Measurements from ENCODE around the gene OSTF1. TPM values are rescaled to one million over a fixed set of nuclear protein-coding genes. Genes with fewer than 3 reads are reported as not detected.

The OSTF1 gene
- total RNA-seq, 1 donor from 2014 or later, result 20.6 TPM

DNA sequence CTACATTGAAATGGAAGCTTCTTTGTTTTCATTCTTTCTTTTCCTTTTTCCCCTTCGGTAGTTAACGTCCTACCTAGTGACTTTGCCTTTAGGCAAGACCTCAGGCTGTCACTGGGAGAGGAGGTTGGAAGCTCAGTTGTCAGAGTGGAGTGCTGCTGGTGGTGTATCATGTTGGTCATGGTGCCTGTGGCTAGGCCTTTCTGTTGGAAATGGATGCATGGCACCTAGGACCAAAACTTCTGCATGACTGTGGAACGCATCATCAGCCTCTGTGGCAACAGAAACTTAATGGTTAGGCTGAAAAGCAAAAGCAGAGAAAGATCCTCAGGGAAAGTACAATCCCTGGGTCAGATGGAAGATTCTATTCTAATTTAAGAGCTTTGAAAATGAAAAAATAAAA, 57.9 kb downstream of the OSTF1 start:
- no peak for DNase-seq
- intact Hi-C loops (cut with DNase I), result no loop called here
- ATAC-seq (ENCODE audit: poor library complexity), result no peak

DNA sequence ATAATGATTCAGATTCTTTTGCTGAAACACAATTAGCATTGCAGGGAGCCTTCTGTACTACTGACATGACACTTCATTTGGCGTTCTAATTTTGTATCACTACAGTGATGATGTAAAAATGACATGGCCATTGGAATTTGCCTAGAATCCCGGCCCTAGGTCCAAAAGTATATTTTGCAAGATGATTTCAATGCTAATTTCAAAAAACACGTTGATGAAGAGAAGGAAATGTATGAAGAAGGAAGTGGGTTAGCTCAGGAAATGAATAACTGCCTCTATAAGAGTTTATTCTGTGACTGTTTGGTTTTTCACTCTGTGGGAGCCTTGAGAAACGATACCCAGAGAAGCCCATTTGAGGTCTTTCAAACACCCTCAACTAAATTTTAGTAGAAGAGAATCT, 59.3 kb downstream of the OSTF1 start:
- intact Hi-C loops (cut with DNase I), result no loop called here
- ATAC-seq (ENCODE audit: poor library complexity) (no peak), DNase-seq (no peak)

DNA sequence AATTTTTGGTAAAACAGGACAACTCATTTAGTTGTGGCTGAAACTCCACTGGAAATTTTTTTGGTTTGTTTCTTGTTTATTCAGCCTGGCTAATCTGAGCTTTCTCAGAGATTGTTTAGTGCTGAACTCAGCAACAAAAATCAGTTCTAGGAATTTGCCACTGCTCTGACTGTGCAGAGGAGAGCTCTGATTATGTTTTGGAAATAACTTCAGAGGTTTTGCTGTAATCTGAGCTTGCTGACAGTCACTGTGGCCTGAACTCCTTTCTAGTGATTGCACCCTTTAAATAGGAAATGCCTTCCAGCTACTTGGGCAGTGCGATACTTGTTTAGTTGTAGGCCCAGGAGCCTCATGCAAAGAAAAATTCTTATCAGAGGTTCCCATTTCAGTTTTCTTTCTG, 60.2 kb downstream of the OSTF1 start:
- ATAC-seq (ENCODE audit: poor library complexity), result peak; percentile 53
- DNase-seq, result no peak
- intact Hi-C loops (cut with DNase I), result no loop called here

DNA sequence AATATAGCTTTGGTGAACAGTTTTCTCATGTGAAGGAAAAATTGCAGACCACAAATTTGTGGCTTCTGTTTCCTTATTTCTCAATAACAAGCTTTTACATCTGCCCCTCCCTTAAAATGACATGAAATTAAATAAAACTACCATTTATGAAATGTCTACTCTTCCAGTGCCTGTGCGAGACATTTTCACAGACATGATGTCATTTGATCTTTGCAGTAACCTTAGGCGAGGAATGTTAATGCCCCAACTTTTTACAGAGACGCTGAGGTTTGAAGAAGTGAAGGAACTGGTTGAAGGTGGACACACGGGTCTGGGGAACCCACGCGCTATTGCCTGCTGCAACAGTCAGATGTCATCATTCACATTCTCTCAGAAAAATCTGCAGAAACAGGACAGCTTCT, 61.5 kb downstream of the OSTF1 start:
- DNase-seq (no peak), ATAC-seq (ENCODE audit: poor library complexity) (no peak)

DNA sequence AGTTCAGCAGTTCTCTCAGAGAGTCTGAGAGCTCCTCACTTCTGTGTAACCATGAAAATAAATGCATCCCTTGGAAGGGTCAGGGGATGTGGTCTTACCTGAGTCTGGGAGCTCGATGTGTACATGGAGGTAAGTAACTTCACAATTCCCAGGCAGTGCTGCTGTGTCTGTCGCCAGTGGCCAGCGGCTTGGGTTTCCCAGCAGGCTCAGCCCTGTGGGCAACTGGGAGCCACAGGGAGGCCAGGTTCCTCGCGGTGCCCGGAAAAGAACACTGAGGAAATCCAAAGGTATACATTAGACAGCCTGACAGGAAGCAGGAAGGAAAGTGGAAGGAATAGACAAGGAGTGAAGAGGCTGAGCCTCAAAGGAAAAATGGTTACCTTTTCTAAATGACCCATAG, 62.2 kb downstream of the OSTF1 start:
- no peak for ATAC-seq (ENCODE audit: poor library complexity)
- DNase-seq, result no peak
- intact Hi-C loops (cut with DNase I), result no loop called here

More for the DNA sequence above, 61.5 kb downstream of the OSTF1 start:
- intact Hi-C loops (cut with DNase I), result no loop called here

DNA sequence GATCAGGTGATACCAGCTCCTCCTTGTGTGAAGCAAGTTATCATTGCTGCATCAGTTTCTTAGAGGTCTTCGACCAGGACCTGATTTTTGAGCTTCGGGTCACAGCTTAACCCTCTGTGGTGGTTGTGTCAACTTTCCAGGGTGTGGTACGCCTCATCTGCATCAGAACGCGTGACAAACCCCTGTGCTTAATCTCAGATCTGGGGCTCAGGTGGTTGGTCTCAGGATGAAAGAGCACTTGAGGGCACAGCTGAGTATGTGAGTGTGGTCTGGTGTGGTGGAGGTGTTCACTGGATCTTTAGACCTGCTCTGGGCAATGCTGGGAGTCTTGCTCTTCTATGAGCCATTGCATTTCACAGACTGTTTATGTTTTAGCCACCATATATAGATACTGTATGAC, 64.1 kb downstream of the OSTF1 start:
- no peak for ATAC-seq (ENCODE audit: poor library complexity)
- intact Hi-C loops (cut with DNase I), result no loop called here
- no peak for DNase-seq

DNA sequence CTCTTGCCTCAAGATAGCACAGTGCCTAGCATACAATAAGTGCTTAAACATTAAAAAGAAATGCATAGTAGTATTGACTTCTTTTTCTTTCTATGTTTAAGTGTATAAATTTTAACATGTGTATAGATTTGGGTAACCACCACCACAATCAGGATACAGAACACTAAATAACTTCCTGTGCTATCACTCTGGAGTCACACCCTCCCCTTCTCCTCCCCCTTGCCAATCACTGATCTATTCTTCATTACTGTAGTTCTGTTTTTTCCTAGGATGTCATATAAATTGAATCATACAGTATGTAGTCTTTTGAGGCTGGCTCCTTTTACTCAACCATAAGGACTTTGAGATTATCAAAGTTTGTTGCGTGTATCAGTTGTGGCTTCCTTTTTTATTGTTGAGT, 68.5 kb downstream of the OSTF1 start:
- DNase-seq, result no peak
- intact Hi-C loops (cut with DNase I), result no loop called here
- no peak for ATAC-seq (ENCODE audit: poor library complexity)

DNA sequence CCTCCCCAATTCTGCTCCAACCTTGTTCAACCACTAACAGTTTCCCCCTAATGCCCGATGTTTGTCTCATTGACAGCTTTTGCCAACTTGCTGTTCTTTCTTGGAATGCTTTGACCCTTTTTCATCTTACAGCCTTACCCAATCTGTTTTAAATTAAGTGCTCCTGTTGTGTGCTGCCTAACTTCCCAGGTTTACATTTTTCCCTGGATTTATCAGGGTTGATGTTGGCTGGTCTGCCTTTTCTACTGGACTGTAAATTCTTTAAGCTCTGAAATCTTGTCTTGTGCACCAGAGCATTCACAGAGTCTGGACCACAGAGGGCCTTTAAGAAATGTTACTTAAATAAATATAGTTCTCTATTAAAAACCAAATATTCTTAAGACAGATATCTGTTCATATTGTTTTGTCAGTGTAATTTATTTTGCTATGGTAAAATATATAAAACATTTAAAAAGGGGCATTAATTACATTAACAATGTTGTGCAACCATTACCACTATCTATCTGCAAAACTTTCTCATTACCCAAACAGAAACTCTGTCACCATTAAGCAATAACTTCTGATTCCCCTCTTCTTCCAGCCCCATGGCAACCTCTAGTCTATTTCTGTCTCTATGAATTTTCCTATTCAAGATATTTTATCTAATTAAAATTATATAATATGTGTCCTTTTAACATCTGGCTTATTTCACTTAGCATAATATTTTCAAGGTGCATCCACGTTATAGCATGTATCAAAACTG, 73.0 kb downstream of the OSTF1 start:
- no peak for ATAC-seq (ENCODE audit: poor library complexity)
- intact Hi-C loops (cut with DNase I), result no loop called here

DNA sequence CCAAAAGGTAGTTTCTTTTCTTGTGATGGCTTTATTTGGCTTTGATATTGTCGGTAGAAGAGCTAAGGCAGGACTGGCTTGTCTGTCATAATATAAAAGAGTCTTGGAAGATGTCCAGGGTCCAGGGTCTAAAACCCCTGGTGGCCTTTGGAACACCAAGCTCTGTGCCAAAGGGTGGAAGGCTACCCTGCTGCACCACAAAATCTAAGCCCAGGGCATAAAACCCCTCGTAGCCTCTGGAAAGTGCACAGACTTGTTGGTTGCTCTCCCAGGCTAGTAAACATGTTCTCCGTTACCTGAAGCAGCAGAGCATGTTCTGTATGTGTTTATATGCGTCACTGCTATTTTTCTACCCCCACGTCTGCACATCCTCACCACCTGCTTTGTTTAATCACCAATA, 75.5 kb downstream of the OSTF1 start:
- DNase-seq, result no peak
- intact Hi-C loops (cut with DNase I), result no loop called here
- ATAC-seq (ENCODE audit: poor library complexity), result no peak

More for the DNA sequence above, 73.0 kb downstream of the OSTF1 start:
- DNase-seq, result no peak

DNA sequence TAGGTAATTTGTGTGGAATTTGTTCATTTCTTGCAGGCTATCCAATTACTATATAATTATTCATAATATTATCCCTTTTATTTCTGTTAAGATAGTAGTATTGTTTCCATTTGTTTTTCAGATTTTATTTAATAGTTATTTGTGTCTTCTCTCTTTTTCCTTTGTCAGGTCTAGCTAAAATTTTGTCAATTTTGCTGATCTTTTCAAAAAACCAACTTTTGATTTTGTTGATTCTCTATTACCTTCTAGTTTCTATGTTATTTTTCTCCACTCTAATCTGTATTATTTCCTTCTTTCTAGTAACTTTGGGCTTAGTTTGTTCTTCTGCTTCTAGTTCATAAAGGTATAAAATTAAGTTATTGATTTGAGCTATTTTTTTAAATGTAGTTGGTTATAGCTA, 76.3 kb downstream of the OSTF1 start:
- DNase-seq (no peak), ATAC-seq (ENCODE audit: poor library complexity) (no peak)
- intact Hi-C loops (cut with DNase I), result no loop called here

DNA sequence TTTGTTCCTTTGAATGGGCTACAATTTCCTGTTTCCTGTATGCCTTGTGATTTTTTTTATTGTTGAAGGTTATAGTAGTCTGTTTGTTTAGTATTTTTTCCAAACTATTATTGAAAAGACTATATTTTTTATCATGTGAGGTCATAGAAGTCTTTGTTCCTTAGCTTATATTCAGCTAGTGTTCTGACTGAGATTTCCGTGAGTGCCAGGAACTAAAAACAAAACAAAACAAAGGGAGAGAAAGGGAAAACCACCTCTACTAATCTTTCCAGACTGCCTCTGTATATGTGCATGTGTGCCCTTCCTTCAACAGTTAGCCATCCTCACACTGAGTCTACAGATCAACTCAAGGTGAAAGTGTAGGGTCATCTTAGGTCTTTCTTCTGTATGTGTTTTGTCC, 79.0 kb downstream of the OSTF1 start:
- no peak for DNase-seq
- no peak for ATAC-seq (ENCODE audit: poor library complexity)
- intact Hi-C loops (cut with DNase I), result no loop called here

DNA sequence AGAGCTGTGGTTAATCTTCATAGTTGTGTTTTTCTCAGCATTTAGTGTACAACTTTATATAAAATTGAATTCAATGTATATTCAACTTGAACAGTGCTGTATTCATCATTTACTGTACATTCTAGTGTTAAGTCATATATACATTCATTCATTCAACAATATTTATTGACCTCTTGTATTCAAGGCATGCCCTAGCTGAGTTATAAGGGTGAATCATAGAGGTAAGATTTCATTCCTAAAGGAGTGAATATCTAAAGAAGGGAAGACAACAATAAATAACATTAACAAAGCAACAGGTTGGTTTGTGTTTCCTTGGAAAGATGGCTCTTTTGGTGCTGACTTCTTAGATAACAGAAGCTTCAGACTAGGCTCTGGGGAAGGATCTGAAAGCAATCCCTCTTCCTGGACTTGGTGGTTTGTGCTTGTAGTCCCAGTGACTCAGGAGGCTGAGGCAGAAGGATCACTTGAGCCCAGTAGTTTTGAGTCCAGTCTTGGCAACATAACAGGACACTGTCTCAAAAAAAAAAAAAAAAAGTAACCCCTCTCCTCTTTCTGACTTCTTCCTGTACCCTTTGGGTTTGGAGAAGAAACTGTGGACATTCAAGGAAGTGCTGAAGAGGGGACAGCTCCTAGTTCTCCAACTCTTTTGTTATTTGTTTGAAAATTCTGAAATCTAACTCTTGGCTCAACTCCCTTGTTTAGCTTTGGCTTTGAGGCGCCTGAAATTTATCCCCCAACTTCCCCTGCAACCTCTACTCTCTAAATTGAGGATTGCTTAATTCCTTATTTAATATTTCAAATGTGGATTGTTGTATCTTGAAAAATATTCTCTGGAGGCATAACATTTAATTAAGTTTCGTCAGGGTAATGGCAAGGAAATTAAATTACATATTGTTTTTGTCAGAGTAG, 80.2 kb downstream of the OSTF1 start:
- DNase-seq (no peak), ATAC-seq (ENCODE audit: poor library complexity) (no peak)
- intact Hi-C loops (cut with DNase I), result no loop called here

DNA sequence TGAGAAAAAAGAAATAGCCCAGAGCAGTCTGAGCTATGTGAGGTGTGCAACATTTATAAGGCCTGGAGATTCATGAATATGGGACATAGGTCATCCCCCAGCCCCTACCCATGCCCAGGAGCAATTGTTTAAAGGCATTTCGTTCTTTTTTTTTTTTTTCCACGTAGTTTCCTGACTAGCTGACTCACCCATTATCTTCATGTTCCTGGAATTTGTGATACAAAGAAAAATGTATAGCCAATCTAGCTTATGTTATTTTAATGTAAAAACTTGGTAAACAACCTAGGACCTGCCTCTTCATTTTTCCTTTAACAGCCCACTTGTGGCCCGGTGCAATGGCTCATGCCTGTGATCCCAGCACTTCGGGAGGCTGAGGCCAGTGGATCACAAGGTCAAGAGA, 81.3 kb downstream of the OSTF1 start:
- DNase-seq, result no peak
- ATAC-seq (ENCODE audit: poor library complexity), result no peak
- intact Hi-C loops (cut with DNase I), result no loop called here

DNA sequence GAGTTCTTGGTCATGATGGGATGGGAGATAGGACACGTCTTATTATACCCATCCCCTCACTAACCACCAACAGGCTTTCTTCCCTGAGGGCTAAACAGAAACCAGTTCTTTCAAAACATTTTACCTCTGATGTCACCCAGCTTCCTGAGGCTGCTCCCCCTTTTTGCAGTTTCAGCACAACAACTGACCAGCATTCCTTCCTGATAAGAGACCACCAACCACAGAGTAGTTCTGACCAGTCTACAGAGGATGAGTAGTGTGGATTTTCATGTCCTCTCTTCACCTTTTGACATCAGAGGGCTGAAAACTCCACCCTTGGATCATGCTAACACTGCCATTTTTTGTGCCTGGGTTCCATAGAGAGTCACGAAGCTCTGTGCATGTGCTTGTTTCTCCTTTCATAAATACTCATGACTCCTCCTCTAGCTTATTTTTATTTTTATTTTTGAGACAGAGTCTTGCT, 82.6 kb downstream of the OSTF1 start:
- intact Hi-C loops (cut with DNase I), result no loop called here
- DNase-seq (no peak), ATAC-seq (ENCODE audit: poor library complexity) (no peak)

DNA sequence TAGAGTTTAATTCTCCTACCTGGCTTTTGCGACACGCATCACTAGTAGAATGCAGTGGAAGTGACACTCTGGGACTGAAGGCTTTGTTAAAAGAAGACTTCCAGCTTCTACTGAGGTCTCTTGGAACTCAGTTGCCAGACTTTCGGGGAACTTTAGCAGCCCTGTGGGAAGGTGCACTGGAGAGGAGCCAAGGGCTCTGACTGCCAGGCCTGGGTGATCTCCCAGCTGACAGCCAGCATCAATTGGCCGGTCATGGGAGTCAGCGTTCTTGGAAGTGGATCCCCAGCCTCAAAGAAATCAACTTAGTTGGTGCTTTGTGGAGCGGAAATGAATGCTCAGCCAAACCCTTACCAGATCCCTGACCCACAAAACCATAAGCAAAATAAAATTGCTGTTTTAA, 87.1 kb downstream of the OSTF1 start:
- ATAC-seq (ENCODE audit: poor library complexity) (no peak), DNase-seq (no peak)
- intact Hi-C loops (cut with DNase I), result no loop called here

DNA sequence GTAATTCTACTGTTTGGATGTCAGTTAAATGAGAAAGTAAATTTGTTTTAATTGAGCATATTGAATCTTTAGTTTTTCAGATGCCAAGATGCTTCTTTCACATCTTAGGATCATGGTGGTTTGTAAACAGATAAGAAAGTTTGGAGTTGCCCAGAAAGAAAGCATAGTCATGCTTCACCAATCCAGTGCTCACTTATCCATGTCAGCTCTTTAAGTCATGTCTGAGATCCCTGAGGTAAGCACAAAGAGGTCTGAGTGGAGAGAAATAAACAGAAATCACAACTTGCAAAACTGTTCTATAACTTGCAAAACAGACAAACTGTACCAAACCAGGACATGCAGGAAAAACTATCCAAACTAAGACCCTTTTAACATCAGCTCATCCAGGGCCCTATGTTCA, 87.7 kb downstream of the OSTF1 start:
- ATAC-seq (ENCODE audit: poor library complexity) (no peak), DNase-seq (no peak)
- intact Hi-C loops (cut with DNase I), result no loop called here

DNA sequence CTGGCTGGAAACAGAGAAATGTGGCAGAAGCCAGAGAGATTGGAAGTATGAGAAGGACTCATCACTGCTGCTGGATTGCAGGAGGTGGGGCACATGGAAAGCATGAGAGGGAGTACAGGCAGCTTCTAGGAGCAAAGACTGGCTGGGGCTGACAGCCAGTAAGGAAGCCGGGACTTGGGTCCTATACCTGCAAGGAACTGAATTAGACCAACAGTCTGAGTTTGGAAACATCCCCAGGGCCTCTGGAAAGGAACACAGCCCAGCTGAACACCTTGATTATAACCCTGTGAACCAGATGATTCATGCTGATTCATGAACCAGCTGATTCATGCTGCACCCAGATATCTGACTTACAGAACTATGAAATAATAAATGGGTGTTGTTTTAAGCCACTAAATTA, 93.4 kb downstream of the OSTF1 start:
- intact Hi-C loops (cut with DNase I), result no loop called here
- ATAC-seq (ENCODE audit: poor library complexity), result no peak
- no peak for DNase-seq

DNA sequence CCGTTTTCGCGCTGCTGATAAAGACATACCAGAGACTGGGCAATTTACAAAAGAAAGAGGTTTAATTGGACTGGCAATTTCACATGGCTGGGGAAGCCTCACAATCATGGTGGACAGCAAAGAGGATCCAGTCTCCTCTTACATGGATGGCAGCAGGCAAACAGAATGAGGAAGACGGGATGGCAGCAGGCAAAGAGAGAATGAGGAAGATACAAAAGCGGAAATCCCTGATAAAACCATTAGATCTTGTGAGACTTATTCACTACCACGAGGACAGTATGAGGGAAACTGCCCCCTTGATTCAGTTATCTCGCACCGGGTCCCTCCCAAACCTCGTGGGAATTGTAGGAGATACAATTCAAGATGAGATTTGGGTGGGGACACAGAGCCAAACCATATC, 95.0 kb downstream of the OSTF1 start:
- ATAC-seq (ENCODE audit: poor library complexity), result no peak
- DNase-seq, result no peak
- intact Hi-C loops (cut with DNase I), result no loop called here

DNA sequence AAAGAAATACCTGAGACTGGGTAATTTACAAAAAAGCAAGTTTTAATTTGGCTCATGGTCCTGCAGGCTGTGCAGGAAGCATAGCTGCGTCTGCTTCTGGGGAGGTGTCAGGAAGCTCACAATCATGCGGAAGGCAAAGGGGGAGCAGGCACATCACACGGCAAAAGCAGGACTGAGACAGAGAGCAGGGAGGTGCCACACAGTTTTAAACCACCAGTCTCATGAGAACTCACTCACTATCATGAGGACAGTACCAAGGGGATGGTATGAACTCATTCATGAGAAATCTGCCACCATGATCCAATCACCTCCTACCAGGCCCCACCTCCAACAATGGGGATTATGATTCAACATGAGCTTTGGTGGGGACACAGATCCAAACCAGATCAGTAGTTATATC, 96.2 kb downstream of the OSTF1 start:
- DNase-seq (no peak), ATAC-seq (ENCODE audit: poor library complexity) (no peak)
- intact Hi-C loops (cut with DNase I), result no loop called here

DNA sequence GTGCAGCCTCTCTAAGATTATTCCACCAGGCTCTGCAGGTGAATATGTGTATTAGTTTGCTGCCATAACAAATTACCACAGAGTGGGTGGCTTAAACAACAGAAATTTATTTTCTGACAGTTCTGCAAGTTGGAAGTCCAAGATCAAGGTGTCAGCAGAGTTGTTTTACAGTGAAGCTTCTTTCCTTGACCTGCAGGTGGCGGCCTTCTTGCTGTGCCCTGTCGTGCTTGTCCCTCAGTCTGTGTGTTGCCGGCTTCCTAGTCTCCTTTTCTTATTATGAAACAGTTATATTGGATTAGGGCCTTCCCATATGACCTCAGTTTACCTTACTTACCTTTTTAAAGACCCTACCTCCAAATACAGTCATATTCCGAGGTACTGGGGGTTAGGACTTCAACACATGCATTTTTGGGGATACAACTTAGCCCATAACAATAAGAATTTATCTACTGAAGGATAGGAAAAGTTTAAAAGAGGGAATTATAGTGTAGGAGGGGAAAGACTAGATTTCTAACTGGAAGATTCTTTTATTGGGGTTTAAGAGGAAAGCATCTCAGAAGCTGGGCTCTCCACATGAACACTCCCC, 97.4 kb downstream of the OSTF1 start:
- DNase-seq (no peak), ATAC-seq (ENCODE audit: poor library complexity) (peak; percentile 48)
- intact Hi-C loops (cut with DNase I), result no loop called here

Measured in Right ventricle myocardium superior (tissue), 1 donor.